Progenitor cell of endocrine pancreas (in vitro differentiated cells): ENCODE results near the gene SELENOI. TPM values are rescaled to one million over a fixed set of nuclear protein-coding genes. Genes with fewer than 3 reads are reported as not detected.
"Not testable (repeated sequence)": the region's sequence is repeated elsewhere in the genome, so short reads cannot be mapped to it uniquely, and the experiment has no call there.

Experiments used
- DNase-seq: peaks from one replicate; pipeline ENCODE4 v3.0.0; 2021; ENCODE audit warnings: low spot score; ENCODE audit not compliant: unreplicated experiment
- H3K27ac Mint-ChIP-seq: 2 replicates; pipeline ENCODE4 v1.8.0; 2021; ENCODE audit warnings: mild to moderate bottlenecking, moderate library complexity, mixed read lengths
- H3K27me3 Mint-ChIP-seq: 2 replicates; pipeline ENCODE4 v1.8.0; 2021; ENCODE audit warnings: mixed read lengths
- H3K36me3 Mint-ChIP-seq: 2 replicates; pipeline ENCODE4 v1.8.0; 2022; ENCODE audit warnings: mixed read lengths; ENCODE audit not compliant: insufficient read depth
- H3K4me1 Mint-ChIP-seq: 2 replicates; pipeline ENCODE4 v1.8.0; 2021; ENCODE audit warnings: low read depth, mixed read lengths
- H3K4me3 Mint-ChIP-seq: 2 replicates; pipeline ENCODE4 v1.8.0; 2021; ENCODE audit warnings: low read depth, mild to moderate bottlenecking, moderate library complexity, mixed read lengths
- H3K9me3 Mint-ChIP-seq: 2 replicates; pipeline ENCODE4 v1.8.0; 2021; ENCODE audit warnings: low read depth, mixed read lengths
- CTCF ChIP-seq: fragments of 200-600 bp; sonication (generic); IDR thresholded peaks from one replicate; pipeline ENCODE4 v1.5.0; 2021; ENCODE audit warnings: antibody characterized with exemption, mild to moderate bottlenecking; ENCODE audit not compliant: unreplicated experiment
- total RNA-seq: library from RNA; stranded (reverse); gene quantifications from 2 replicates; pipeline ENCODE4 v1.2.1, GENCODE V29; 2021

The SELENOI gene
- total RNA-seq, 1 donor from 2014 or later, result 46.2 TPM

GRCh38 chr2:26300234-26300925, 45.6 kb upstream of the SELENOI start:
- H3K9me3 Mint-ChIP-seq, result no peaks in the 10 kb centered on the region
- no peak overlapping the region for H3K4me3 Mint-ChIP-seq
- no peak for TF ChIP-seq CTCF
- peaks cover 6% of the 10 kb centered on the region for H3K27me3 Mint-ChIP-seq
- no peaks in the 10 kb centered on the region for H3K36me3 Mint-ChIP-seq
- peaks cover 2% of the 10 kb centered on the region for H3K4me1 Mint-ChIP-seq
- no peak for DNase-seq
- H3K27ac Mint-ChIP-seq, result no peak overlapping the region

DNA sequence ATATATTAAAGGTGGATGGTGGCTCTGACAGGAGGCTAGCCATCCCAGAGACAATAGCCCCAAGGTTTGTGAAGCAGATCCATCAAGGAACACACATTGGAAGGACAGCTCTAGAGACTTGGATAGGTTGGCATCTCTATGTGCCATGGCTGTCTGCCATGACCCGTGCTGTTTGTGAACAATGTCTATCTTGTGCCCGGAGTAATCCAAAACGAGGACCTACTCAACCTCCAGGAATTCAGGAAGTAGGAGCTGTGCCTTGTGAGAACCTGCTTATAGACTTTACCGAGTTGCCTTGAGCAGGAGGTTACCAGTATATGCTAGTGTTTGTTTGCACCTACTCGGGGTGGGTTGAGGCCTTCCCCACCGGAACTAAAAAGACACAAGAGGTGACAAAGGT, 43.1 kb upstream of the SELENOI start:
- Mint-ChIP-seq H3K4me3 (no peak overlapping the region), H3K27me3 (no peaks in the 10 kb centered on the region), H3K36me3 (no peaks in the 10 kb centered on the region), H3K9me3 (no peaks in the 10 kb centered on the region), H3K27ac (no peak overlapping the region), H3K4me1 (no peaks in the 10 kb centered on the region)
- DNase-seq, result no peak
- TF ChIP-seq CTCF, result no peak

DNA sequence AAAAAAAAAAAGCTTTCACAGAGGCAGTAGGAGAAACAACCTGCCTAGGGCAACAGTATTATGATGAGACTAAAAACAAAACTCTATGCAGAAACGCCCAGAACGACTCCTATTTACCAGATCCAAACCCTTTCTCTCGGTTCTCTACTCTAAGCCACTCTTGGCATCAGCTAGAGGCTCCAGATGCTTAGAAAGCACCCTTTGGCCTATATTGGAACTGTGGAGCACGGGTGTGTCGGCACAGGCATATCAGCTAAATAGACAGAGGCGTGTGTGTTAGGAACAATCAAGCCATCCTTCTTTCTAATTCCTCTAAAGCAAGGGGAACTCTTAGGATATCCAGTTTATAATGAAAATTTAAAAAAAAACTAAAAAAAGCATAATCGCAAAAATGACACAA, 40.8 kb upstream of the SELENOI start:
- not testable (repeated sequence) for H3K4me3 Mint-ChIP-seq, H3K27me3 Mint-ChIP-seq, H3K27ac Mint-ChIP-seq, H3K4me1 Mint-ChIP-seq, DNase-seq, H3K9me3 Mint-ChIP-seq, H3K36me3 Mint-ChIP-seq

DNA sequence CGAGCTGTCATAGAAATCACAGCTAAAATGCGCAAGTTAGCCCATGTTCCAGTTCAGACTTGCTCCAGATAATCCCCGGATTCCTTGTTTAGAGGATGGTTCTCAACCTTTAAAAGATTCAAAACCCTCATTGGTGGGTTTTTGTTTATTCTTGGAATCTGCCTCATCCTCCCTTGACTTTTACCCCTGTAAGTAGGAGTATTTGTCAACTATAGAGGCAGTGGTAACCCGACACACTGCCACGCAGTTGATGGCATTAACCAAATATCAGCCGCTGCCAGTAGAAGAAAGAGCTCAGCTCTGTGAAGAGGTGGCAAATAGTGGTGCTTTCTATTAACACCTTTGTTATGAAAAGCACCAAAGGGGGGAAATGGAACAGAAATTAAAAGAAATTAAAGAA, 40.4 kb upstream of the SELENOI start:
- H3K36me3 Mint-ChIP-seq, result no peaks in the 10 kb centered on the region
- no peaks in the 10 kb centered on the region for H3K27me3 Mint-ChIP-seq
- H3K4me1 Mint-ChIP-seq, result no peaks in the 10 kb centered on the region
- no peak overlapping the region for H3K27ac Mint-ChIP-seq
- no peaks in the 10 kb centered on the region for H3K9me3 Mint-ChIP-seq
- no peak for DNase-seq
- TF ChIP-seq CTCF, result no peak
- no peak overlapping the region for H3K4me3 Mint-ChIP-seq

DNA sequence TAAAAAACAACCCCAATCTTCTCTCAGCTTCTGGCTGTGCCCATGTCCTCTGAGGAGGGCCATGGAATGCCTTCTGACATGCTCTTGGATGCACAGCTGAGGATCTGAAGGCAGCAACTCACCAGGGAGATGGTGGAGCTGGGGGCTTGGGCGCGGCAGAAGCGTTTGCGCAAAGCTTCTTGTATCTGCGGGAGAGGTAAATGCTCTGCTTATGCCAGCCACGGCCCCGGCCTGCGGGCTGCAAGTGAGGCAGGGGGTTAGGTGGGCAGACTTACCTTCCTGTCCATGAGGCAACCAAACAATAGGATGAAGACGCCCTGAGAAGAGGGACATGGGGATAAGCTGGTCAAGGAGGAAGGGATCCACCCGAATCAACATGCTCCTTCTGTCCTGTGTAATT, 36.0 kb upstream of the SELENOI start:
- Mint-ChIP-seq H3K4me1 (no peaks in the 10 kb centered on the region), H3K27ac (no peak overlapping the region), H3K4me3 (no peak overlapping the region), H3K36me3 (no peaks in the 10 kb centered on the region), H3K27me3 (peaks cover 1% of the 10 kb centered on the region), H3K9me3 (no peaks in the 10 kb centered on the region)
- TF ChIP-seq CTCF, result no peak
- no peak for DNase-seq

DNA sequence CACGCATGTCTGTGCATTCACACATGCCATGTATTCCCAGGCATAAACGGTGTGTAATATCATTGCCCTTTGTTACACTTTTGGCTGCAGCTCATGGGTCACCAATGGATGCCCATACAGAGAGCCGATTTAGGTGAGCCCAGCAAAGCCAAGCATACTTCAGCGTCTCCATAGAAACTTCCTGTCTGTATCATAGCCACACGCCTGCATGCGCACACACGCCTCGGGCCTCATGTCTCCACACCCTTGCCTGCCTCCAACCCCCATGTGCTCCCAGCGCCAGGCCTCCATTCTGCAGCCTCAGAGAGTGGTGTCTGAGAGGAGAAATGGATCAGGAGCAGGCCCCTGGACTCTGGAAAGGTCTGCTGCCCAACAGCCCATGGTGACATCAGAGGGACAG, 33.5 kb upstream of the SELENOI start:
- H3K4me3 Mint-ChIP-seq, result no peak overlapping the region
- peaks cover 7% of the 10 kb centered on the region for H3K27me3 Mint-ChIP-seq
- H3K9me3 Mint-ChIP-seq, result no peaks in the 10 kb centered on the region
- H3K27ac Mint-ChIP-seq, result no peak overlapping the region
- TF ChIP-seq CTCF, result no peak
- H3K36me3 Mint-ChIP-seq, result no peaks in the 10 kb centered on the region
- DNase-seq, result no peak
- H3K4me1 Mint-ChIP-seq, result peaks cover 5% of the 10 kb centered on the region
